HG02623 (cell line): Measurements from ENCODE around the gene CPPED1.
"Not testable (repeated sequence)": the region's sequence is repeated elsewhere in the genome, so short reads cannot be mapped to it uniquely, and the experiment has no call there.

Source experiments
- ATAC-seq: cut with Tn5 transposase; IDR thresholded peaks from one replicate; pipeline ENCODE4 v1.9.1; 2021; ENCODE audit warnings: moderate library complexity; ENCODE audit not compliant: unreplicated experiment

CPPED1 gene

GRCh38 chr16:12767897-12768296 is 35.8 kb downstream of the CPPED1 start:
- ATAC-seq: no peak

GRCh38 chr16:12766853-12767252 is 36.8 kb downstream of the CPPED1 start:
- no peak for ATAC-seq

GRCh38 chr16:12766208-12766607 is 37.5 kb downstream of the CPPED1 start:
- ATAC-seq: not testable (repeated sequence)

- no peak for ATAC-seq
Observed at GRCh38 chr16:12764813-12765488, 38.7 kb downstream of the CPPED1 start.

GRCh38 chr16:12763517-12763916 is 40.2 kb downstream of the CPPED1 start:
- no peak for ATAC-seq

GRCh38 chr16:12760819-12761611 is 42.7 kb downstream of the CPPED1 start:
- ATAC-seq: no peak

- no peak for ATAC-seq
Observed at GRCh38 chr16:12758670-12759558, 44.8 kb downstream of the CPPED1 start.

GRCh38 chr16:12758031-12758669 is 45.5 kb downstream of the CPPED1 start:
- ATAC-seq: no peak

- no peak for ATAC-seq
Observed at GRCh38 chr16:12757546-12757945, 46.1 kb downstream of the CPPED1 start.

- no peak for ATAC-seq
Observed at GRCh38 chr16:12754824-12755543, 48.7 kb downstream of the CPPED1 start.

GRCh38 chr16:12753203-12754023 is 50.3 kb downstream of the CPPED1 start:
- no peak for ATAC-seq

GRCh38 chr16:12752159-12752558 is 51.5 kb downstream of the CPPED1 start:
- no peak for ATAC-seq

- no peak for ATAC-seq
Observed at GRCh38 chr16:12750554-12750918, 53.2 kb downstream of the CPPED1 start.

- no peak for ATAC-seq
Observed at GRCh38 chr16:12749076-12749475, 54.6 kb downstream of the CPPED1 start.

GRCh38 chr16:12747827-12748226 is 55.9 kb downstream of the CPPED1 start:
- ATAC-seq: no peak

- no peak for ATAC-seq
Observed at GRCh38 chr16:12747261-12747660, 56.4 kb downstream of the CPPED1 start.

GRCh38 chr16:12744860-12745259 is 58.8 kb downstream of the CPPED1 start:
- no peak for ATAC-seq

GRCh38 chr16:12742741-12743140 is 60.9 kb downstream of the CPPED1 start:
- no peak for ATAC-seq

GRCh38 chr16:12740986-12741610 is 62.6 kb downstream of the CPPED1 start:
- no peak for ATAC-seq
